Right lobe of liver (tissue), 6 donors: ENCODE data around the gene PTGFRN. TPM values are rescaled to one million over a fixed set of nuclear protein-coding genes. Genes with fewer than 3 reads are reported as not detected.
A peak's percentile ranks its signal among the peaks of the same experiment; 100 is the strongest.
"Not testable (repeated sequence)": the region's sequence is repeated elsewhere in the genome, so short reads cannot be mapped to it uniquely, and the experiment has no call there.

ENCODE experiments used
- ATAC-seq, 4 donors: fragments of 200-7000 bp; cut with Tn5 transposase; one replicate each; pipeline ENCODE4 v1.9.1; 2020; ENCODE audit warnings: mild to moderate bottlenecking in 4 of 4, moderate library complexity in 4 of 4
- DNase-seq, 3 donors: peaks; one replicate each; pipeline ENCODE4 v3.0.0-alpha.2; 2020
- H3K27ac ChIP-seq, 3 donors: fragments of 200-600 bp; one replicate each; pipeline ENCODE4 v1.8.0; 2022
- H3K27me3 ChIP-seq, 2 donors: fragments of 200-600 bp; one replicate each; pipeline ENCODE4 v1.8.0; 2022
- H3K36me3 ChIP-seq, 4 donors: fragments of 200-600 bp; sonication (generic) in 1 of 4; one replicate each; pipeline versions ENCODE4 v1.5.1 to v1.8.0; 2017 to 2022; ENCODE audit warnings: control low read depth in 1 of 4
- H3K4me1 ChIP-seq, 4 donors: fragments of 200-600 bp; sonication (generic) in 1 of 4; one replicate each; pipeline versions ENCODE4 v1.5.1 to v1.8.0; 2017 to 2022; ENCODE audit warnings: control low read depth in 1 of 4
- H3K4me3 ChIP-seq, 3 donors: fragments of 200-600 bp; one replicate each; pipeline ENCODE4 v1.8.0; 2022
- H3K9me3 ChIP-seq, 4 donors: fragments of 200-600 bp; sonication (generic) in 1 of 4; one replicate each; pipeline versions ENCODE4 v1.5.1 to v1.8.0; 2017 to 2022; ENCODE audit warnings: control low read depth in 1 of 4
- POLR2A ChIP-seq: fragments of 450-650 bp; IDR thresholded peaks from one replicate; pipeline ENCODE4 v1.6.1; 2017; ENCODE audit warnings: antibody characterized with exemption, mild to moderate bottlenecking
- WGBS: methylation state at CpG from one replicate; pipeline ENCODE4 v1.1.6; 2018; ENCODE audit warnings: low coverage, low lambda C conversion rate; ENCODE audit not compliant: insufficient coverage; ENCODE audit errors: missing lambda C conversion rate; 5-methylcytosine and 5-hydroxymethylcytosine counted together
- intact Hi-C, 2 donors: fragments of 100-400 bp; cut with DNase I; formaldehyde crosslinking; loops; one replicate each; pipeline versions ENCODE4 v1.11.2 to v1.14.1; 2022
- total RNA-seq, 6 experiments: library from RNA; depleted of rRNA in 2 of 6; stranded (reverse); fragments of >200 nt in 2 of 6; fragmentation: NEBNext Ultra II Directional in 3 of 6; extraction: Animal tissue kit (Norgen Biotek cat#: 25700) in 3 of 6; gene quantifications; one replicate each; pipeline versions ENCODE4 v1.1.0 to v1.2.4, GENCODE V29; 2016 to 2023
- TF ChIP-seq, protein P1 (sequence below), 4 donors: fragments of 200-600 bp in 3 of 4; fragments of 450-650 bp in 1 of 4; IDR thresholded peaks; one replicate each; pipeline versions ENCODE4 v1.5.1 to v1.8.0; 2016 to 2022; ENCODE audit warnings: antibody characterized with exemption in 4 of 4, mild to moderate bottlenecking in 2 of 4
- donor health status: DM: no; HTN: yes; CAD: no.
- donor health status: DM: no; HTN: no; CAD: no.
- donor health status: DM: no; HTN: no; CAD: no.
- donor health status: DM: no; HTN: yes; CAD: no.
- donor health status: DM: no; HTN: yes; CAD: no.

PTGFRN gene
- total RNA-seq, 6 experiments from 2014 or later, result 12.6 to 28.1 (median 17.5) TPM

DNA sequence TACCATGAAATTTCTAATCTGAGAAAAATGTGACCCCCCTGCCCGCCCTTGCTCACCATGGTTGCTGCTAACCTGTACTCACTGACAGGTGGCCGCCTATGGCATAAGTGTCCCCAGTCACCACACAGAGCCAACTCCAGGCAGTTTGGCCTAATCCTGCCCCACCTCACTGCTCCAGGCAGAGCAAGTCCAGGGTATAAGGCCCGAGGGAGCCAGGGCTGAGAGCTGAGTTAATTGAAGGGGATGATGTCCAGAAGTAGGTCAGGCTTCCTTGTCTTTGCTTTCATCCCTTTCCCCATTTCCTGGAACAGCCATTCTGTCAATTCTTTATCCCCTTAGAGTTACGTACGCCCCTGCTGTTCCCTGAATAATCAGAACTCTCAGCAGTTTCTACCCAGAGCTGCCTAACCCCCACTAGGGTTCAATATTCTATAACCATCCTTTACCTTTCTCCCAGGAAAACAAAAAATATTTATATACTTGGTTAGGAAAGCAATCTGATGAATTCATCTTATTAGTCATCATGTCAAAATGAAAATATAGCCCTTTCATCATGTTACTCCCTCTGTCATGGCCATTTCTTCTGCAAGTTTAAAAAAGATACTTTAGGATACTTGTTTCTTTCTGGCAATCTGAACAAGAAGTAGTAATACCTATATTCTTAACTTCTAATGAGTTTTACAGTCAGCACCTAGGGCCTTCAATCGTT is 62.4 kb downstream of the PTGFRN start:
- 93% methylated on average over 5 of the region's 6 CpGs for WGBS
- TF ChIP-seq, protein P1, sequence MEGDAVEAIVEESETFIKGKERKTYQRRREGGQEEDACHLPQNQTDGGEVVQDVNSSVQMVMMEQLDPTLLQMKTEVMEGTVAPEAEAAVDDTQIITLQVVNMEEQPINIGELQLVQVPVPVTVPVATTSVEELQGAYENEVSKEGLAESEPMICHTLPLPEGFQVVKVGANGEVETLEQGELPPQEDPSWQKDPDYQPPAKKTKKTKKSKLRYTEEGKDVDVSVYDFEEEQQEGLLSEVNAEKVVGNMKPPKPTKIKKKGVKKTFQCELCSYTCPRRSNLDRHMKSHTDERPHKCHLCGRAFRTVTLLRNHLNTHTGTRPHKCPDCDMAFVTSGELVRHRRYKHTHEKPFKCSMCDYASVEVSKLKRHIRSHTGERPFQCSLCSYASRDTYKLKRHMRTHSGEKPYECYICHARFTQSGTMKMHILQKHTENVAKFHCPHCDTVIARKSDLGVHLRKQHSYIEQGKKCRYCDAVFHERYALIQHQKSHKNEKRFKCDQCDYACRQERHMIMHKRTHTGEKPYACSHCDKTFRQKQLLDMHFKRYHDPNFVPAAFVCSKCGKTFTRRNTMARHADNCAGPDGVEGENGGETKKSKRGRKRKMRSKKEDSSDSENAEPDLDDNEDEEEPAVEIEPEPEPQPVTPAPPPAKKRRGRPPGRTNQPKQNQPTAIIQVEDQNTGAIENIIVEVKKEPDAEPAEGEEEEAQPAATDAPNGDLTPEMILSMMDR (IDR thresholded peaks at IDR 0.05), result no peak
- no peak for TF ChIP-seq POLR2A
- no peak for DNase-seq
- Histone ChIP-seq H3K27me3 (no peaks in the 10 kb centered on the region), H3K4me1 (no peaks in the 10 kb centered on the region), H3K36me3 (peaks cover 0 to under 1% (median 0%) of the 10 kb centered on the region in 4 donors), H3K4me3 (no peak overlapping the region), H3K27ac (no peak overlapping the region), H3K9me3 (no peaks in the 10 kb centered on the region)
- intact Hi-C loops, result no loop called here
- ATAC-seq, result no peak

DNA sequence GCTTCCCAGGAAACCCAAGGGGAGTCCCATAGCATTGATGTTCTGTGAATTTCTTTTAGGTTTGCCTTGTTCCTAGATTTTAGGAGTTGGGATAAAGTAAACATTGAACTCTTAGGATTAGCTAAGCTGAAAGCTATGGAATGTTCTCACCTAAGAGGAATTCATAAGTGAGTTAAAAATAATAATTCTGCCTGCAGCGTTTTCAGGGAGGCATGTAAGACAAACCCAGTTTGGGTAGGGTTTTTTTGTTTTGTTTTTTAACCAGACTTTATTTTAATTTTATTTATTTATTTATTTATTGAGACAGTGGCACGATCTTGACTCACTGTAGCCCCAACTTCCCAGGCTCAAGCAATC is 62.9 kb downstream of the PTGFRN start:
- DNase-seq, result no peak
- intact Hi-C loops, result no loop called here
- ATAC-seq, result no peak
- H3K36me3 ChIP-seq, result no peaks in the 10 kb centered on the region
- H3K4me1 ChIP-seq, result no peaks in the 10 kb centered on the region
- H3K27me3 ChIP-seq, result no peaks in the 10 kb centered on the region
- no peaks in the 10 kb centered on the region for H3K9me3 ChIP-seq
- no peak for TF ChIP-seq POLR2A
- TF ChIP-seq, protein P1 (IDR thresholded peaks at IDR 0.05), result no peak
- H3K27ac ChIP-seq, result no peak overlapping the region
- WGBS, result 84% methylated on average over 2 of the region's 2 CpGs
- no peak overlapping the region for H3K4me3 ChIP-seq

DNA sequence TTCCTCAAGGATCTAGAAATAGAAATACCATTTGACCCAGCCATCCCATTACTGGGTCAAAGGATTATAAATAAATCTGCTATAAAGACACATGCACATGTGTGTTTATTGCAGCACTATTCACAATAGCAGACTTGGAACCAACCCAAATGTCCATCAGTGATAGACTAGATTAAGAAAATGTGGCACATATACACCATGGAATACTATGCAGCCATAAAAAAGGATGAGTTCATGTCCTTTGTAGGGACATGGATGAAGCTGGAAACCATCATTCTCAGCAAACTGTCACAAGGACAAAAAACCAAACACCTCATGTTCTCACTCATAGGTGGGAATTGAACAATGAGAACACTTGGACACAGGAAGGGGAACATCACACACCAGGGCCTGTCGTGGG is 70.6 kb downstream of the PTGFRN start:
- H3K27ac ChIP-seq, H3K36me3 ChIP-seq, H3K4me3 ChIP-seq, ATAC-seq, H3K9me3 ChIP-seq, DNase-seq, intact Hi-C loops, H3K27me3 ChIP-seq: not testable (repeated sequence)
- H3K4me1 ChIP-seq, result peaks cover 0 to 17% (median 3%) of the 10 kb centered on the region in 4 donors
- 100% methylated on average over 1 of the region's 1 CpG for WGBS

DNA sequence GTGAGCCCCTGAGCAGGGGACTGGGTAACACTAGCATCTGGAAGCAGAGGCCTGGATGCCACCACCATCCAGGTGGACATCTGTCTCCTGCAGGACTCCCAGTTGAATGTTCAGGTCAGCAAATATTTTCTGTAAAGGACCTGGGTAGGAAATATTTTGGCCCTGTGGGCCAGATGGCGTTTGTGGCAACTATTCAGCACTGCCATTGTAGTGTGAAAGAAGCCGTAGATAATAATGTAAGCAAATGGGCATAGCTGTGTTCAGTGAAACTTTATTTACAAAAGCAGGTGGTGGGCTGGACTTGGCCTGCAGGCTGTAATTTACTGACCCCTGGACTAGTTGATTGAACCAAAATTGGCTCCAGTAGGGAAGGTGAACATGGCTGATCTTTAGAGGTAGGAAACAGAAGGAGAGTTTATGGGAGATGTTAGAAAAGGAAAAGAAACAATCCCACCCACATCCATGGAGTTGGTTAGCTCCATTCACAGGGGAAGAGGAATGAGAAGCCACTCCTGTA is 71.9 kb downstream of the PTGFRN start:
- 50% methylated on average over 2 of the region's 2 CpGs for WGBS
- DNase-seq (no peak), ATAC-seq (peak; percentile 30 to 77 (median 54))
- no peak for TF ChIP-seq POLR2A
- TF ChIP-seq, protein P1 (IDR thresholded peaks at IDR 0.05), result no peak
- peak overlapping the region in 1 of 3 donors; percentile 16 for H3K27ac ChIP-seq
- intact Hi-C loops, result no loop called here
- no peaks in the 10 kb centered on the region for H3K27me3 ChIP-seq
- H3K9me3 ChIP-seq, result no peaks in the 10 kb centered on the region
- no peak overlapping the region for H3K4me3 ChIP-seq
- peaks cover 0 to 17% (median 3%) of the 10 kb centered on the region in 4 donors for H3K4me1 ChIP-seq
- H3K36me3 ChIP-seq, result no peaks in the 10 kb centered on the region

DNA sequence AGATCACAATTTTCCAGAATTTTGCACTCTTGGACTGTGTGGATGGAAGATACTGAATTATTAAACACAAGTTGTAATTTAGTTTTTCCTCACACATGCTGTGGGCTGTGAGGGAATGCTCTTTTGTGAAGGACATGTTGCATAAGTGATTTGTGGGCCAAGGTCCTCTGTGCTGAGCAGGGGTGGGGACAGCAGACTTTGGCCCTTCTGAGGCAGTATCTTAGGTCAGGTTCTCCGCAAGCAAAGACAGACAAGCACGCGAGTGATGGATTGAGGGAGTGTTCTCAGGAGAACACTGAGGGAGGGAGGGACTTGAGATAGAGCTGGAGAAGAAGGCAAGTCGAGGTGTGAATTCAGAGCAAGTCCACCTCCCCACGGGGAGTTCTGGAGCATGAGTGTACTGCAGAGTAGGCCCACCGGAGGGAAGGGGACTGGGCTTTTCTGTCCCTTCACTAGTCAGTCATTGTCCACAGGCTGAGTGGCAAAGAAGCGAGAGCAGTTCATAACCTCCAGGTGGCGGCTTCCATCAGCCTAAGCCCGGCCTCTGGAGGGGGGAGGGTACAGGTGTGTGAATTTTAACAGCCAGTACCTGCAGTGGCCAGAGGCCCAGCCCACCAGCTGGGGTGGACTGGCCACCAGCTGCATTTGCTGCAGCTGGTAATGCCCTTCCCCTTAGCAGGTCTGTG is 72.7 kb downstream of the PTGFRN start:
- peak in 1 of 3 donors; percentile 66 for DNase-seq
- WGBS, result 37% methylated on average over 5 of the region's 9 CpGs
- no peak for TF ChIP-seq POLR2A
- TF ChIP-seq, protein P1 (IDR thresholded peaks at IDR 0.05), result no peak
- Histone ChIP-seq H3K27ac (peak overlapping the region in 1 of 3 donors; percentile 16), H3K4me3 (no peak overlapping the region), H3K36me3 (no peaks in the 10 kb centered on the region), H3K4me1 (peaks cover 0 to 17% (median 3%) of the 10 kb centered on the region in 4 donors), H3K27me3 (no peaks in the 10 kb centered on the region), H3K9me3 (no peaks in the 10 kb centered on the region)
- intact Hi-C loops, result no loop called here
- peak; percentile 89 to 94 (median 91) for ATAC-seq
